Stimulated activated CD8-positive, alpha-beta memory T cell treated with anti-CD3 and anti-CD28 coated beads, Interleukin-15, amount 100 ng/mL, for 48 hours (primary cell): ENCODE measurements around the gene CAB39L.

Experiments
- DNase-seq, 2 donors: peaks; one replicate each; pipeline ENCODE4 v3.0.0-alpha.2; 2020; ENCODE audit warnings: low read depth in 2 of 2

The CAB39L gene

GRCh38 chr13:49441846-49442245 lies 2.0 kb downstream of the CAB39L start:
- DNase-seq = no peak

GRCh38 chr13:49441312-49441711 lies 2.6 kb downstream of the CAB39L start:
- DNase-seq = no peak

- no peak for DNase-seq
These were observed 4.3 kb downstream of the CAB39L start for GRCh38 chr13:49439609-49440008.

- no peak for DNase-seq
These were observed 6.2 kb downstream of the CAB39L start for GRCh38 chr13:49437705-49438104.

GRCh38 chr13:49436890-49437289 lies 7.0 kb downstream of the CAB39L start:
- no peak for DNase-seq

- no peak for DNase-seq
These were observed 7.9 kb downstream of the CAB39L start for GRCh38 chr13:49435992-49436391.

- no peak for DNase-seq
These were observed 14.7 kb downstream of the CAB39L start for GRCh38 chr13:49429121-49429520.

- no peak for DNase-seq
These were observed 15.7 kb downstream of the CAB39L start for GRCh38 chr13:49428041-49428763.

- DNase-seq = no peak
These were observed 19.8 kb downstream of the CAB39L start for GRCh38 chr13:49424011-49424560.

- no peak for DNase-seq
These were observed 22.5 kb downstream of the CAB39L start for GRCh38 chr13:49421391-49421790.

- no peak for DNase-seq
These were observed 24.6 kb downstream of the CAB39L start for GRCh38 chr13:49419276-49419675.

- DNase-seq = no peak
These were observed 25.7 kb downstream of the CAB39L start for GRCh38 chr13:49418206-49418605.

- no peak for DNase-seq
These were observed 26.7 kb downstream of the CAB39L start for GRCh38 chr13:49417161-49417560.

- DNase-seq = no peak
These were observed 31.1 kb downstream of the CAB39L start for GRCh38 chr13:49412749-49413148.

- DNase-seq = no peak
These were observed 32.5 kb downstream of the CAB39L start for GRCh38 chr13:49411353-49411752.

- no peak for DNase-seq
These were observed 33.4 kb downstream of the CAB39L start for GRCh38 chr13:49410477-49410876.

GRCh38 chr13:49410006-49410405 lies 33.9 kb downstream of the CAB39L start:
- no peak for DNase-seq

- DNase-seq = no peak
These were observed 34.9 kb downstream of the CAB39L start for GRCh38 chr13:49409008-49409407.

- DNase-seq = no peak
These were observed 35.9 kb downstream of the CAB39L start for GRCh38 chr13:49407936-49408335.

GRCh38 chr13:49407068-49407467 lies 36.8 kb downstream of the CAB39L start:
- no peak for DNase-seq

GRCh38 chr13:49404703-49405020 lies 39.2 kb downstream of the CAB39L start:
- no peak for DNase-seq

GRCh38 chr13:49403996-49404702 lies 39.7 kb downstream of the CAB39L start:
- no peak for DNase-seq
